GM19099 (cell line): ENCODE results near the gene CXCL8.

Experiments
- POLR2A ChIP-seq: IDR thresholded peaks from 3 replicates; pipeline ENCODE4 v1.6.1; 2011; ENCODE audit warnings: low read depth; ENCODE audit not compliant: insufficient read length; ENCODE audit errors: extremely low read depth

CXCL8 gene

GRCh38 chr4:73709451-73710033, 30.8 kb upstream of the CXCL8 start:
- no peak for TF ChIP-seq POLR2A

DNA sequence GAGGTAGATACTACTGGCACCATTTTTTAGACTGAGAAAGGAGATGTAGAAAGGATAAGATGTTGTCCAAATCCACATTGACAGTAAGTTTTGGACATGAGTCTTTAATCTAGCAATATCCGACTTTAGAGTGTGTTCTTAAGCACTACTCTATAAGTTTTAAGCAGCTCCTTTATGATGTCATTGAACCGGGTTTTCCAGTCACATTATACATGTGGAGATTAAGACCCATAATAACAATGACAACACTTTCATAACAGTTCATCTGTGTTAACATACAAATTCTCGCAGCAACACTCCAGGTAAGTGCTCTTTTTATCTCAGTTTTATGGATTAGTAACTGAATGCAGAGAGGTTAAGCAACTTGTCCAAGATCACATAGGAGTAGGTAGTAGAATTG, 30.3 kb upstream of the CXCL8 start:
- no peak for TF ChIP-seq POLR2A

DNA sequence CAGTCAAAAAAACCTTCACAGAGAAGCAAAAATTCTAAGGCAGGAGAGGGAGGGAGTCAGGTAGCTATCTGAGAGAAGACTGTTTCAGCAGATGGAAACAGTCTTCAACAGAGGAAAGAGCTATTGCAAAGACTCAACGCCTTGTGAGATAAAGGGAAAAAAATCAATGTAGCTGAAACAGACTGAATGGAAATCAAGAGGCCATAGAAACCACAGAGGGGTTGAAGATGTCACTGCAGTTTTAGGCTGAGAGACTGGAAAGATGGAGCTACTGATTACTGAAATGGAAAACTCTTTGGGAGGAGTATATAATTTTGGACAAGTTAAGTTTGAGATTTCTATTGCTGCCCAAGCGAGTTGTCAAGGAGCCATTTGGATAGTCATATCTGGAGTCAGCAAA, 28.4 kb upstream of the CXCL8 start:
- TF ChIP-seq POLR2A: no peak

DNA sequence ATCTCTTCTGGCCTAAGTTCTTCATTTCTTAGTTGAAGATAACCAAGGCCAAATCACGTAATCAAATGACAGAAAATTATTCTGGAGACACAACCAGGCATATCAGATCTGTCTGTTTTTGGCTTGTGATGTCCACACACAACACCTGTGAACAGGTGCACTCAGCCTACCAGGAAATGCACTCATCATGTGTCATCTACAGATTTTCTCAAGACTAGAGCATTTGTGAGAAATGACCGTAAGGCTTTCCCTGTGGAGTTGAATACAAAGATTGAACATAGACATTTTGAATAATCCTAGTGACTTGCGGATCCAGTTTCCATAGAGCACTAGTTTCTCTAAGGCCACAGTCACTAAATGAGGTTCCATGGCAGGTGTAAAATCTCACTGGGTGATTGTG, 26.7 kb upstream of the CXCL8 start:
- TF ChIP-seq POLR2A: no peak

GRCh38 chr4:73714647-73715046, 25.7 kb upstream of the CXCL8 start:
- TF ChIP-seq POLR2A: no peak

DNA sequence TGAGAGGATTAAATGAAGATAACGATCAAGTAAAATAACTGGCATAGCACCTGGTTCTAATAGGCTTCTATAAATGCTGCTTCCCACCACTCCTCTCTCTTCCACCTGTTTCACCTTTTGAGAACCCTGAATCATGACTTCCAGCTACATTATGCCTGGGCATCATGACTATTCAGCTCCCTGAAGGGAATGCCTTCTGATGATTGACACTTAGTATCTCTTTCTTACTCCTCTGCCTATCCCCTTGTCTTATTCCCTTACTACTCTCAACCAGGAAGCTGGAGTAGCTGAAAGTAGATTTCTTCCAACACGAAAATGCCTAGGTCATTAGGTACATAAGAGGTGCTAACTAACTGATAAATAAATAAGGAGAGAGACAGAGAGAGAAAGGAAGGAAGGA, 24.7 kb upstream of the CXCL8 start:
- TF ChIP-seq POLR2A: no peak

DNA sequence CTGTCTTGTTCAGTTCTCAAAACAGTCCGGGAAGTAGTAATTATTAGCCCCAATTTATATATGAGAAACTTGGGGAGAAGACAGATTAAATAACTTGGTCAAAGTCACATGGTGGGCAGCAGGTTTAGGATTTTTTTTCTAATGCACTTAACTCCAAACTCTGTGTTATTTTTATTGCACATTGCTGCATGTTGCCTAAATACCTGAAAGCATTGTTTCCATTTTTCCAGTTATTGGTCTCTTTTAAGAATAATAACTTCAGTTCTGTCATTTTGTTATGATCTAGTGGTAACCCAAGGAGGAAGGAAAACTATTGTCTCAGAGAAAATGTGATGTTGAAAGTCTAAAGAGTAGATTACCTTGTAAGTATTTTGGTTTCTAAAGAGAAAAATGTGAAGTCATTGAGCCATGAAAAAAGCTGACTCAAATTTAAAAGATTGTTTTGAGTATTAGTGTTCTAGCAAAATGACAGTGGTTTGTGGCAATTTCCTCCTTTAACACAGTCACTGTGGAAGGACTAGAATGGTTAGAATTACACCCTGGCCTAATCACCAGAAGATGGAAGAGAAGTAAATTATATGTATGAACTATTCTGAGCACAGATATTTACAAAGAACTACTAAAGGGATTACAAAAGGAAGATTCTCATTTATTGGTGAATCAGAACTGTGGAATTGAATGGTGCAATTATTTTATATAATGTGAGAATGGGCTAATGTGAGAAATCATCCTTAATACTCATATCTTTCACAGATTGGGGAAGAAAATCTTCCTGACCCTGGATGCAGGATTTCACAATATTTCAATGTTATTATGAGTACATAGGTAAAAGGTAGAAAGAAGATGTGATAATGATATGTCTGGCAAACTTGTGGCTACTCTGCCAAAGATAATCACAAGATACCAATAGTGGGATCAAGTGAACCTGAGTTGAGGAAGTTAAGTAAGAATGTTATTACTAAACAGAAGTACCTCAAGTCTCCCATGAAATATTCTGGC, 21.7 kb upstream of the CXCL8 start:
- TF ChIP-seq POLR2A: no peak

- no peak for TF ChIP-seq POLR2A
Measured at GRCh38 chr4:73721435-73721834, 18.9 kb upstream of the CXCL8 start.

DNA sequence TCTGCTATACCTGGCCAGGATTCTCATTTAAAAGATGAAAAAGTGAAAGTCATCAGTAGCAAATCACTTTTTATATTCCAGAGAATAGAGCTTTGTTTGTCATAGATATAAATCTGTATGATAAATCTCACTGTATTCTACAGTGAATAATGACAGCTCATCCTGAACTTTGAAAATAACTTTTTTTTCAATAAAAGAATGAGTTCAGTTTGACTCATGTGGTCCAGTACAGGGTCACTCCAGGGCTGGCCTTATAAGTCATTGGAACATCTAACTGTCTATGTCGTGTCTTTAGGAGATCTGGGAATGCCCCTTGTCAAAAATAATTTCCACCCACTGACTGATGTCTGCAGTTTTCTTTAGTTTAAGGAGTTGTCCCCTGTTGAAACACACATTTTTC, 18.5 kb upstream of the CXCL8 start:
- no peak for TF ChIP-seq POLR2A

- TF ChIP-seq POLR2A: no peak
Measured at GRCh38 chr4:73723023-73723422, 17.3 kb upstream of the CXCL8 start.

GRCh38 chr4:73723928-73724327, 16.4 kb upstream of the CXCL8 start:
- no peak for TF ChIP-seq POLR2A

DNA sequence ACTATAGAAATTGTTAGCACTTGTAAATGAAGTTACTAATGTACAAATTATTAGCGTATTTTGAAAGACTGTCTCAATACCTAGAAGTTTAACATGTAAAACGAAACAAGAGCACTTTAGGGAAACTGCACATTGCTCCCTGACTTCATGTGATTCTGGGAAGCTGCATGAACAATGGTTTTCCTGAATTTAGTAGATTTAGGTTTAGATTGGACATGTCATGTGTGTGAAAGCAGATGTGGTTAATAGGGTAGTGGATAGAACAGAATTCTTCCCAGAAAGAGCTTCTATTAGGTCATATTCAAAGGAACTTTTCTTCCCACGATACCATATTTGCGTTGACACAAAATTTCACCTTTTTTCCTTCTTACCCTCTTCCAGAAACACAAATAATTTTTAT, 14.9 kb upstream of the CXCL8 start:
- TF ChIP-seq POLR2A: no peak

DNA sequence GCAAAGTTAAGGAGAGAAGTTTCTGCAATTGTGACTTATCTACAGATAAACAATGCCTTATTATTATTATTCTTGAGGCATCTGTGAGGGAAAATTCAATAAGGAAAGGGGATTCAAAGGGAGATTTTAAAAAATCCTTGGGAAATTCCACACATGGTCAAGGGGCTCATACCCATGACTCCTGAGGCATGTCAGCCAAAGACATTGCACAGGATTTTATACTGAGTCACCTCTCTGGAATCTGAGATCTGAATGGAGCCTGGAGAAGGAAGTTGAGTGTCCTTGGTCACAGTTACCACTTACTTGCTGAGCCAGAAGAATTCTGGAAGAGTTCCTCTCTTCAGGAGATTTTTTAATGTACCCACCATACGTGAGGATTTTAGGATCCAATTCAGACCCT, 14.4 kb upstream of the CXCL8 start:
- TF ChIP-seq POLR2A: no peak

DNA sequence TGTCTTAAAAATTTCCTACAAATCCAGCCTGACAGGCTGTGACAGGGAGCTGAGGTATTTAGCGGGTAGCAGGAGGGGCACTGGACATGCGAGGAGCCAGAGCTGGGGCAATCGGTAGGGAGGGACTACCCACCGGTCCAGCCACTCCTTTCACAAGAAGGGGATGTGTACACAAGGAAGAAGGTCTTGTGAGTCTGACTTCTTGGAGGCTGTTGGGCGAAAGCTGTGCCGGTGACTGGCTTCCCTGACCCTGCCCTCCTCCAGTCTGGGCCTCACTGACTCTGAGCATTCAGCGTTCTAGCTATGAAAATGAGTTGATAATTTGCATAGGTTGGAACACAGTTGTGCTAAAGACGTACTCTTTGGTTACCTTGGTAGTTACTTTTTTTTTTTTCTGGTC, 12.7 kb upstream of the CXCL8 start:
- TF ChIP-seq POLR2A: no peak

DNA sequence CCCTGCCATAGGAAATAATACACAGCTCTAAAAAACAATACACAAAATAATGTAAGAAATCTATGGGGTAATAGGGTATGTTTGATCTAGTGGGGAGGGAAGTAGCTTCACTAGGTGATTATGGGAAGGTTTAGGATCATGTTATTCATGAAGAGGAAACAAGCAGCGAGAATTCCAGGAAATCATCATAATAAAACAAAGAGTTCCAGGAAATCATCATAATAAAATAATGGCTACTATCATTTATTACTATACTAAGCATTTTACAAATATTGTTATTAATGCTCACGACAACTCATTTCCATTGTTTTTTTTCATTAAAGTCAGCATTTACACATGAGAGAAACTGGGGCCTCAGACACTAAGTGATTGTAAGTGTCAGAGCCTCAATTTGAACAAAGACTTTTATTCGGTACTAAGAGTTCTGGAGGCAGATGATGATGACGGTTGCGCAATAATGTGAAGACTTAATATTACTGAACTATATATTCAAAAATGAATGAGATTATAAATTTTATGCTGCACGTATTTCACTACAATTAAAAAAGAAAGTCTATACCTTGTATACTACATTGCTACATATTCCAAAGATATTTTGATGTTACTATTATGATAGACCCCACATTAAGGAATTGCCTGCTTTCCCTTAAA, 12.2 kb upstream of the CXCL8 start:
- TF ChIP-seq POLR2A: no peak

GRCh38 chr4:73729534-73730165, 10.7 kb upstream of the CXCL8 start:
- TF ChIP-seq POLR2A: no peak

DNA sequence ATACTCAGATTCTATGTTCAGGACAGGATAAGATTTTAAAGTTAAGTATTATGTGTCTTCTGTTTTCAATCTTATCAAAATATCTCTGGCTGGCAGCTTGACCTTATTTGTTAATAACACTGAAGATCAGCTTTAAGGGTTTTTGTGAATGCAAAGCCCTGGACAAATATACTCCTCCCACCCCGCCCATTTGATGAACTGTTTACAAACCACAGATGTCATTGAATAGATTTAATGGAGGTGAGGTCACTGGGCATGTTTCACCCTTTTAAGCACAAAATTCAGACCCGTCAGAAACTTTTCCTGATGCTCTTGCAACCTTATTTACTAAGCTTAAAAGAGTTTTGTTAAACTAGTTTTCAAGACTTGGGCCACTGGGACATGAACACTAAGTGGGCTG, 10.1 kb upstream of the CXCL8 start:
- no peak for TF ChIP-seq POLR2A
